GM12878 (cell line): ENCODE measurements around the gene NFATC2. TPM values are rescaled to one million over a fixed set of nuclear protein-coding genes. Genes with fewer than 3 reads are reported as not detected.

Experiments used
- ATAC-seq: fragments of 200-7000 bp; cut with Tn5 transposase; 3 replicates; pipeline ENCODE4 v1.9.1; 2020; ENCODE audit warnings: mild to moderate bottlenecking, moderate library complexity
- BruUV-seq: library from RNA; stranded (reverse); fragments of 400-500 nt; replicated peaks from 2 replicates; lab custom pipeline; 2021; lab: Mats Ljungman, UMichigan
- CTCF ChIA-PET: fragments of 300-600 bp; sonication (Branson Sonifier 250); formaldehyde crosslinking; extraction: SDS; loops from one replicate; lab custom pipeline; 2021; ENCODE audit warnings: inconsistent platforms; lab: Yijun Ruan, JAX
- POLR2A ChIA-PET: fragments of 350-600 bp; formaldehyde crosslinking; extraction: SDS; loops from one replicate; lab custom pipeline; 2021; ENCODE audit warnings: inconsistent platforms; lab: Charles Lee
- RAD21 ChIA-PET: fragments of 300-600 bp; sonication (Branson Sonifier 250); formaldehyde crosslinking; loops from one replicate; lab custom pipeline; 2023; ENCODE audit warnings: antibody characterized with exemption; ENCODE audit not compliant: unreplicated experiment; lab: Charles Lee
- SMC1A ChIA-PET: fragments of 300-600 bp; sonication (Branson Sonifier 250); formaldehyde crosslinking; loops from one replicate; lab custom pipeline; 2023; ENCODE audit not compliant: unreplicated experiment, uncharacterized antibody; lab: Charles Lee
- DNase-seq: peaks from one replicate; pipeline ENCODE4 v3.0.0-alpha.2; 2011; ENCODE audit warnings: low read depth, low spot score
- FAIRE-seq: peaks from 3 replicates; lab custom pipeline; 2011; peaks lifted over from hg19 to GRCh38; lab: Jason Lieb, UNC
- H2AFZ ChIP-seq: 2 replicates; pipeline ENCODE4 v1.6.0; 2011; ENCODE audit warnings: low read depth, low read length, control low read depth; ENCODE audit not compliant: control insufficient read depth
- H3K27ac ChIP-seq: 2 replicates; pipeline ENCODE4 v1.5.1; 2011; ENCODE audit warnings: control low read depth; ENCODE audit not compliant: control insufficient read depth, insufficient read depth
- H3K27me3 ChIP-seq, 2 experiments: replicated peaks in 1 of 2; 2 replicates each; pipeline versions ENCODE4 v1.6.0 to v1.6.1; 2011; ENCODE audit warnings: low read length in 1 of 2; ENCODE audit not compliant: control insufficient read depth in 2 of 2, insufficient read depth in 2 of 2
- H3K36me3 ChIP-seq, 2 experiments: 2 replicates each; pipeline ENCODE4 v1.5.1; 2011; ENCODE audit warnings: low read length in 1 of 2; ENCODE audit not compliant: control insufficient read depth in 2 of 2, insufficient read depth in 2 of 2
- H3K4me1 ChIP-seq: 2 replicates; pipeline ENCODE4 v1.6.1; 2011; ENCODE audit warnings: mild to moderate bottlenecking, low read length, moderate library complexity, mixed read lengths; ENCODE audit not compliant: control insufficient read depth, insufficient read depth
- H3K4me2 ChIP-seq: 2 replicates; pipeline ENCODE4 v1.6.0; 2011; ENCODE audit warnings: control low read depth; ENCODE audit not compliant: control insufficient read depth, insufficient read depth
- H3K4me3 ChIP-seq: fragments of 200-600 bp; sonication (generic); 2 replicates; pipeline ENCODE4 v1.5.1; 2016
- H3K79me2 ChIP-seq: 2 replicates; pipeline ENCODE4 v1.6.0; 2011; ENCODE audit warnings: low read length; ENCODE audit not compliant: control insufficient read depth, insufficient read depth
- H3K9ac ChIP-seq: 2 replicates; pipeline ENCODE4 v1.8.0; 2011; ENCODE audit warnings: low read length, control low read depth, mixed read lengths; ENCODE audit not compliant: control insufficient read depth, insufficient read depth
- H3K9me3 ChIP-seq: replicated peaks from 3 replicates; pipeline ENCODE4 v1.5.1; 2011; ENCODE audit warnings: mild to moderate bottlenecking, low read length; ENCODE audit not compliant: control insufficient read depth, insufficient read depth
- H4K20me1 ChIP-seq: 2 replicates; pipeline ENCODE4 v1.6.0; 2011; ENCODE audit not compliant: control insufficient read depth, insufficient read depth
- BACH1 ChIP-seq: fragments of 450-650 bp; IDR thresholded peaks from 2 replicates; pipeline ENCODE4 v1.6.1; 2017; ENCODE audit warnings: mild to moderate bottlenecking, borderline replicate concordance
- CHD4 ChIP-seq: fragments of 200-600 bp; sonication (generic); IDR thresholded peaks from 2 replicates; pipeline ENCODE4 v1.6.1; 2016; ENCODE audit warnings: mild to moderate bottlenecking
- DPF2 ChIP-seq: fragments of 450-650 bp; IDR thresholded peaks from 2 replicates; pipeline ENCODE4 v1.6.1; 2017; ENCODE audit warnings: mild to moderate bottlenecking
- E2F8 ChIP-seq: fragments of 450-650 bp; IDR thresholded peaks from 2 replicates; pipeline ENCODE4 v1.6.1; 2018; ENCODE audit warnings: mild to moderate bottlenecking, low read depth, moderate library complexity; ENCODE audit not compliant: partially characterized antibody
- MTA2 ChIP-seq: fragments of 450-650 bp; IDR thresholded peaks from 2 replicates; pipeline ENCODE4 v1.6.1; 2016; ENCODE audit warnings: low read depth, mild to moderate bottlenecking, moderate library complexity
- RBBP5 ChIP-seq: fragments of 200-600 bp; sonication (generic); conservative IDR thresholded peaks from 2 replicates; pipeline ENCODE4 v1.6.1; 2016
- RUNX3 ChIP-seq: IDR thresholded peaks from 2 replicates; pipeline ENCODE4 v1.6.1; 2012; ENCODE audit warnings: low read length, inconsistent platforms
- SIX5 ChIP-seq: IDR thresholded peaks from 2 replicates; pipeline ENCODE4 v1.6.1; 2011; ENCODE audit warnings: mild to moderate bottlenecking, low read depth, low read length, moderate library complexity; ENCODE audit not compliant: severe bottlenecking
- TCF3 ChIP-seq: IDR thresholded peaks from 2 replicates; pipeline ENCODE4 v1.6.1; 2012; ENCODE audit warnings: low read depth, mild to moderate bottlenecking, low read length, borderline replicate concordance; ENCODE audit not compliant: insufficient read depth
- YBX1 ChIP-seq: fragments of 450-650 bp; IDR thresholded peaks from 2 replicates; pipeline ENCODE4 v1.6.1; 2016; ENCODE audit warnings: antibody characterized with exemption
- WGBS: methylation state at CpG from one replicate; pipeline ENCODE4 v1.1.6; 2016; ENCODE audit warnings: low lambda C conversion rate; ENCODE audit not compliant: insufficient replicate concordance, insufficient coverage; ENCODE audit errors: missing lambda C conversion rate; 5-methylcytosine and 5-hydroxymethylcytosine counted together
- in situ Hi-C: fragments of 300-500 bp; cut with MboI; formaldehyde crosslinking; loops from 9 replicates; pipeline ENCODE4 v1.14.3; 2018; ENCODE audit warnings: mixed read lengths
- intact Hi-C: fragments of 100-400 bp; cut with micrococcal nuclease; formaldehyde crosslinking; loops from one replicate; pipeline ENCODE4 v1.14.2; 2022; ENCODE audit not compliant: unreplicated experiment
- polyA plus RNA-seq, 11 experiments: library from polyadenylated mRNA; depleted of rRNA in 4 of 11; unstranded in 6 of 11; stranded (reverse) in 5 of 11; fragments of >200 nt; fragmentation: Nextera tagmentation in 4 of 11; fragmentation: Illumina TruSeq in 1 of 11; extraction: Ambion mirVana in 4 of 11; extraction: Trizol in 1 of 11; gene quantifications; 1 replicate in 1 of 11; 2 replicates in 10 of 11; pipeline versions ENCODE4 v1.2.1 to v1.2.3, GENCODE V29; 2011 to 2016; ENCODE audit warnings: inconsistent platforms in 2 of 11, missing spikeins in 2 of 11, low read depth in 1 of 11
- total RNA-seq, 4 experiments: library from RNA; depleted of rRNA in 3 of 4; stranded (reverse); fragments of >200 nt in 3 of 4; fragmentation: Illumina TruSeq in 1 of 4; extraction: Trizol in 1 of 4; gene quantifications; 2 replicates each; pipeline versions ENCODE4 v1.2.1 to v1.2.3, GENCODE V29; 2013 to 2021

The NFATC2 gene
- total and polyA plus RNA-seq, 10 of the 15 experiments (the other 5 are each of a cell fraction or from before 2014, with no cell fraction given): 3.3 to 20.0 (median 7.3) TPM

GRCh38 chr20:51422514-51423289 lies 119.8 kb downstream of the NFATC2 start:
- no peaks in the 10 kb centered on the region for H3K9me3 ChIP-seq
- DNase-seq (no peak), ATAC-seq (peak; percentile 33), FAIRE-seq (no peak)
- peaks cover 30% of the 10 kb centered on the region for H3K4me1 ChIP-seq
- POLR2A ChIA-PET: interaction anchor here (0.6 to 0.7 kb wide), 3 partner anchors 12 to 30 kb away, joined by 3 to 9 read pairs (median 5); no protein-coding TSS in a partner anchor
- H3K9ac ChIP-seq: no peak overlapping the region
- SMC1A ChIA-PET: interaction anchor here (1.2 to 2.3 kb wide), 3 partner anchors 18 to 113 kb away, joined by 3 to 7 read pairs (median 3); no protein-coding TSS in a partner anchor
- 44% methylated on average over 4 of the region's 4 CpGs for WGBS
- no peak overlapping the region for H2AFZ ChIP-seq
- CTCF ChIA-PET: interaction anchor here (0.8 to 1.2 kb wide), 2 partner anchors 23 to 37 kb away, joined by 3 read pairs; no protein-coding TSS in a partner anchor
- H4K20me1 ChIP-seq: no peaks in the 10 kb centered on the region
- H3K27me3 ChIP-seq: no peaks in the 10 kb centered on the region
- in situ Hi-C loops: loop anchor here (25.0 kb wide), 1 partner anchor 740 kb away; no protein-coding TSS in a partner anchor
- BruUV-seq: no TSS peak
- intact Hi-C loops: no loop called here
- peaks cover 4 to 6% of the 10 kb centered on the region in 2 experiments for H3K36me3 ChIP-seq
- H3K79me2 ChIP-seq: no peaks in the 10 kb centered on the region; the same call in 1 of the 2 replicates
- RAD21 ChIA-PET: interaction anchor here (0.7 to 2.3 kb wide), 4 partner anchors 18 to 119 kb away, joined by 3 to 9 read pairs (median 4); no protein-coding TSS in a partner anchor
- no peak overlapping the region for H3K4me2 ChIP-seq
- no peak overlapping the region for H3K27ac ChIP-seq
- TF ChIP-seq RUNX3: peak; percentile 50; the same call in 1 of the 2 replicates
- TF ChIP-seq CHD4: no peak
- no peak for TF ChIP-seq MTA2
- no peak for TF ChIP-seq BACH1
- TF ChIP-seq, all 136 proteins: peak for 1
- H3K4me3 ChIP-seq: no peak overlapping the region

- Histone ChIP-seq H4K20me1 (no peaks in the 10 kb centered on the region), H3K9me3 (no peaks in the 10 kb centered on the region), H3K36me3 (peaks cover 4 to 11% of the 10 kb centered on the region in 2 experiments), H3K79me2 (no peaks in the 10 kb centered on the region; the same call in 1 of the 2 replicates), H3K9ac (no peak overlapping the region), H3K27ac (no peak overlapping the region), H3K4me1 (peaks cover 39% of the 10 kb centered on the region), H3K4me3 (no peak overlapping the region), H2AFZ (no peak overlapping the region), H3K4me2 (no peak overlapping the region), H3K27me3 (no peaks in the 10 kb centered on the region)
- DNase-seq: no peak
- 23% methylated on average over 3 of the region's 3 CpGs for WGBS
- TF ChIP-seq SIX5: no peak
- no peak for TF ChIP-seq RBBP5
- TF ChIP-seq YBX1: no peak
- TF ChIP-seq DPF2: no peak
- TF ChIP-seq E2F8: no peak
- TF ChIP-seq TCF3: no peak
- intact Hi-C loops (no loop called here), in situ Hi-C loops (loop anchor here (25.0 kb wide), 1 partner anchor 741 kb away; no protein-coding TSS in a partner anchor)
- SMC1A ChIA-PET: interaction anchor here (1.2 kb wide), 1 partner anchor 15 kb away, joined by 3 read pairs; no protein-coding TSS in a partner anchor
- RAD21 ChIA-PET: no interaction called here
- BruUV-seq: no TSS peak
- POLR2A ChIA-PET: interaction anchor here (0.7 kb wide), 1 partner anchor 114 kb away, joined by 4 read pairs; no protein-coding TSS in a partner anchor
- CTCF ChIA-PET: no interaction called here
- no peak for FAIRE-seq
- no peak for ATAC-seq
Observed at GRCh38 chr20:51420805-51421204, 121.7 kb downstream of the NFATC2 start.
